Medulla oblongata (tissue), 1 donor: ENCODE results near the gene HMGB1.
"Not testable (repeated sequence)": the region's sequence is repeated elsewhere in the genome, so short reads cannot be mapped to it uniquely, and the experiment has no call there.

Experiments
- DNase-seq: peaks from one replicate; pipeline ENCODE4 v3.0.0-alpha.2; 2015; ENCODE audit errors: extremely low spot score

HMGB1 gene

GRCh38 chr13:30466358-30466714 is 600 bp upstream of the HMGB1 start:
- DNase-seq: no peak

- DNase-seq: no peak
Observed at GRCh38 chr13:30465343-30465592, 468 bp downstream of the HMGB1 start.

- peak; percentile 81 for DNase-seq
Observed at GRCh38 chr13:30464496-30465342, 1.0 kb downstream of the HMGB1 start.

GRCh38 chr13:30463787-30464495 is 1.8 kb downstream of the HMGB1 start:
- peak; percentile 70 for DNase-seq

GRCh38 chr13:30461279-30462066 is 4.3 kb downstream of the HMGB1 start:
- peak; percentile 68 for DNase-seq

GRCh38 chr13:30457306-30457891 is 8.3 kb downstream of the HMGB1 start:
- DNase-seq: no peak

- DNase-seq: no peak
Observed at GRCh38 chr13:30456290-30456689, 9.4 kb downstream of the HMGB1 start.

GRCh38 chr13:30454991-30455390 is 10.7 kb downstream of the HMGB1 start:
- DNase-seq: no peak

GRCh38 chr13:30453727-30454126 is 12.0 kb downstream of the HMGB1 start:
- DNase-seq: no peak

GRCh38 chr13:30451476-30451875 is 14.3 kb downstream of the HMGB1 start:
- DNase-seq: not testable (repeated sequence)

- no peak for DNase-seq
Observed at GRCh38 chr13:30450066-30450465, 15.7 kb downstream of the HMGB1 start.

- no peak for DNase-seq
Observed at GRCh38 chr13:30448441-30448840, 17.3 kb downstream of the HMGB1 start.

GRCh38 chr13:30446126-30446500 is 19.6 kb downstream of the HMGB1 start:
- no peak for DNase-seq

- no peak for DNase-seq
Observed at GRCh38 chr13:30443957-30444404, 21.8 kb downstream of the HMGB1 start.

- not testable (repeated sequence) for DNase-seq
Observed at GRCh38 chr13:30443491-30443890, 22.2 kb downstream of the HMGB1 start.

- DNase-seq: no peak
Observed at GRCh38 chr13:30442926-30443325, 22.8 kb downstream of the HMGB1 start.

- no peak for DNase-seq
Observed at GRCh38 chr13:30440910-30441703, 24.6 kb downstream of the HMGB1 start.

GRCh38 chr13:30438286-30438685 is 27.4 kb downstream of the HMGB1 start:
- DNase-seq: no peak

- no peak for DNase-seq
Observed at GRCh38 chr13:30437177-30437576, 28.6 kb downstream of the HMGB1 start.

- DNase-seq: no peak
Observed at GRCh38 chr13:30435911-30436451, 29.8 kb downstream of the HMGB1 start.

GRCh38 chr13:30431269-30431940 is 34.3 kb downstream of the HMGB1 start:
- no peak for DNase-seq
